HEK293T (cell line): ENCODE data around the gene SLC8A1.

Experiments used
- ARNT ChIP-seq: fragments of 450-650 bp; IDR thresholded peaks from 2 replicates; pipeline ENCODE4 v1.6.1; 2017; ENCODE audit warnings: mild to moderate bottlenecking
- BHLHE40 ChIP-seq: fragments of 450-650 bp; IDR thresholded peaks from 2 replicates; pipeline ENCODE4 v1.6.1; 2016; ENCODE audit warnings: mild to moderate bottlenecking, moderate library complexity, borderline replicate concordance
- CTBP1 ChIP-seq: fragments of 450-650 bp; IDR thresholded peaks from 2 replicates; pipeline ENCODE4 v1.6.1; 2016; ENCODE audit warnings: borderline replicate concordance
- FOXA1 ChIP-seq: fragments of 450-650 bp; IDR thresholded peaks from 2 replicates; pipeline ENCODE4 v1.6.1; 2016; ENCODE audit warnings: mild to moderate bottlenecking
- FOXM1 ChIP-seq: fragments of 450-650 bp; IDR thresholded peaks from 2 replicates; pipeline ENCODE4 v1.6.1; 2017; ENCODE audit warnings: mild to moderate bottlenecking, borderline replicate concordance
- HDGF ChIP-seq: fragments of 450-650 bp; IDR thresholded peaks from 2 replicates; pipeline ENCODE4 v1.6.1; 2017; ENCODE audit warnings: antibody characterized with exemption, borderline replicate concordance
- LEF1 ChIP-seq: fragments of 450-650 bp; IDR thresholded peaks from 2 replicates; pipeline ENCODE4 v1.6.1; 2017; ENCODE audit warnings: mild to moderate bottlenecking, borderline replicate concordance
- NFRKB ChIP-seq: fragments of 450-650 bp; IDR thresholded peaks from 2 replicates; pipeline ENCODE4 v1.6.1; 2016; ENCODE audit warnings: mild to moderate bottlenecking, moderate library complexity
- SP1 ChIP-seq: fragments of 450-650 bp; IDR thresholded peaks from 2 replicates; pipeline ENCODE4 v1.6.1; 2017
- SUZ12 ChIP-seq: fragments of 450-650 bp; IDR thresholded peaks from 2 replicates; pipeline ENCODE4 v1.6.1; 2016; ENCODE audit warnings: mild to moderate bottlenecking
- TARDBP ChIP-seq: fragments of 450-650 bp; IDR thresholded peaks from 2 replicates; pipeline ENCODE4 v1.6.1; 2016
- ZNF384 ChIP-seq: fragments of 450-650 bp; IDR thresholded peaks from 2 replicates; pipeline ENCODE4 v1.6.1; 2016

- TF ChIP-seq FOXM1 (no peak), SP1 (no peak), TARDBP (no peak), CTBP1 (no peak), BHLHE40 (no peak), HDGF (no peak), LEF1 (no peak), ZNF384 (no peak), FOXA1 (no peak), ARNT (no peak), NFRKB (no peak), SUZ12 (no peak)
Observed at GRCh38 chr2:40258135-40258457, 193.8 kb downstream of the SLC8A1 start.
